HEK293 (cell line): Measurements from ENCODE around the gene SBK2.

ENCODE experiments used
- CTCF ChIA-PET: fragments of 350-600 bp; formaldehyde crosslinking; extraction: SDS; loops from one replicate; lab custom pipeline; 2021; ENCODE audit warnings: antibody characterized with exemption; lab: Yijun Ruan, JAX
- POLR2A ChIA-PET: fragments of 300-600 bp; formaldehyde crosslinking; extraction: SDS; loops from one replicate; lab custom pipeline; 2020; ENCODE audit warnings: antibody characterized with exemption, inconsistent platforms; lab: Yijun Ruan, JAX
- H3K27ac ChIP-seq: fragments of 200-500 bp; sonication (Bioruptor generic); 2 replicates; pipeline ENCODE4 v1.5.1; 2014; ENCODE audit warnings: low read depth, low read length, control low read depth, inconsistent platforms; ENCODE audit errors: extremely low read depth
- H3K36me3 ChIP-seq, 2 experiments: fragments of 200-500 bp in 1 of 2; sonication (Bioruptor generic) in 1 of 2; 1 replicate in 1 of 2; 2 replicates in 1 of 2; pipeline ENCODE4 v1.5.1; 2014 to 2017; ENCODE audit warnings: inconsistent platforms in 2 of 2, low read length in 2 of 2; ENCODE audit not compliant: control insufficient read depth in 2 of 2, insufficient read depth in 1 of 2
- H3K4me1 ChIP-seq: fragments of 200-500 bp; sonication (Bioruptor generic); 2 replicates; pipeline ENCODE4 v1.5.1; 2014; ENCODE audit warnings: mild to moderate bottlenecking, low read length, inconsistent platforms; ENCODE audit not compliant: control insufficient read depth, insufficient read depth
- H3K4me3 ChIP-seq: 2 replicates; pipeline ENCODE4 v1.5.1; 2011; ENCODE audit warnings: low read depth, mild to moderate bottlenecking, control low read depth, low read length, moderate library complexity
- H3K9me3 ChIP-seq: fragments of 200-500 bp; sonication (Bioruptor generic); 2 replicates; pipeline ENCODE4 v1.5.1; 2014; ENCODE audit warnings: low read depth, low read length, inconsistent platforms; ENCODE audit not compliant: control insufficient read depth, insufficient read depth
- BCL11A ChIP-seq: fragments of 450-650 bp; formaldehyde crosslinking; IDR thresholded peaks from 2 replicates; pipeline ENCODE4 v1.5.1; 2016; ENCODE audit warnings: low read depth, missing biosample characterization, missing genetic modification characterization
- GLIS1 ChIP-seq: fragments of 450-650 bp; formaldehyde crosslinking; IDR thresholded peaks from 2 replicates; pipeline ENCODE4 v1.5.1; 2016; ENCODE audit warnings: missing biosample characterization, missing genetic modification characterization
- HOXD13 ChIP-seq: sonication (generic); formaldehyde crosslinking; IDR thresholded peaks from 2 replicates; pipeline ENCODE4 v1.8.0; 2022; ENCODE audit warnings: missing genetic modification reagents, borderline replicate concordance
- OSR2 ChIP-seq: fragments of 450-650 bp; formaldehyde crosslinking; IDR thresholded peaks from 2 replicates; pipeline ENCODE4 v1.5.1; 2016; ENCODE audit warnings: missing biosample characterization, missing genetic modification characterization
- SP7 ChIP-seq: fragments of 450-650 bp; formaldehyde crosslinking; IDR thresholded peaks from 2 replicates; pipeline ENCODE4 v1.5.1; 2016; ENCODE audit warnings: missing biosample characterization, missing genetic modification characterization
- TCF7L2 ChIP-seq: IDR thresholded peaks from 2 replicates; pipeline ENCODE4 v1.6.1; 2011; ENCODE audit warnings: low read depth, mild to moderate bottlenecking, inconsistent platforms, low read length, moderate library complexity, borderline replicate concordance
- YY2 ChIP-seq: fragments of 450-650 bp; formaldehyde crosslinking; IDR thresholded peaks from 2 replicates; pipeline ENCODE4 v1.5.1; 2016; ENCODE audit warnings: missing biosample characterization, missing genetic modification characterization
- ZBTB20 ChIP-seq: fragments of 450-650 bp; formaldehyde crosslinking; IDR thresholded peaks from 2 replicates; pipeline ENCODE4 v1.5.1; 2016; ENCODE audit warnings: missing biosample characterization, missing genetic modification characterization
- ZBTB8A ChIP-seq: fragments of 450-650 bp; formaldehyde crosslinking; IDR thresholded peaks from 2 replicates; pipeline ENCODE4 v1.5.1; 2016; ENCODE audit warnings: missing biosample characterization, missing genetic modification characterization
- ZFHX2 ChIP-seq: fragments of 450-650 bp; formaldehyde crosslinking; conservative IDR thresholded peaks from 2 replicates; pipeline ENCODE4 v1.5.1; 2016; ENCODE audit warnings: missing biosample characterization, missing genetic modification characterization
- ZIC2 ChIP-seq: fragments of 450-650 bp; formaldehyde crosslinking; IDR thresholded peaks from 2 replicates; pipeline ENCODE4 v1.5.1; 2016; ENCODE audit warnings: missing biosample characterization, missing genetic modification characterization
- ZNF169 ChIP-seq: fragments of 450-650 bp; formaldehyde crosslinking; IDR thresholded peaks from 2 replicates; pipeline ENCODE4 v1.5.1; 2016; ENCODE audit warnings: missing biosample characterization, missing genetic modification characterization
- ZNF175 ChIP-seq: fragments of 450-650 bp; formaldehyde crosslinking; IDR thresholded peaks from 2 replicates; pipeline ENCODE4 v1.5.1; 2016; ENCODE audit warnings: missing biosample characterization, missing genetic modification characterization
- ZNF366 ChIP-seq: fragments of 450-650 bp; formaldehyde crosslinking; conservative IDR thresholded peaks from 2 replicates; pipeline ENCODE4 v1.5.1; 2016; ENCODE audit warnings: missing biosample characterization, missing genetic modification characterization
- ZNF37A ChIP-seq: fragments of 450-650 bp; IDR thresholded peaks from 2 replicates; pipeline ENCODE4 v1.5.1; 2018; ENCODE audit warnings: missing biosample characterization, missing genetic modification characterization
- ZNF404 ChIP-seq: fragments of 450-650 bp; formaldehyde crosslinking; IDR thresholded peaks from 2 replicates; pipeline ENCODE4 v1.5.1; 2017; ENCODE audit warnings: missing biosample characterization, missing genetic modification characterization
- ZNF423 ChIP-seq: fragments of 450-650 bp; formaldehyde crosslinking; IDR thresholded peaks from 2 replicates; pipeline ENCODE4 v1.5.1; 2016; ENCODE audit warnings: missing biosample characterization, missing genetic modification characterization
- ZNF426 ChIP-seq: fragments of 450-650 bp; formaldehyde crosslinking; IDR thresholded peaks from 2 replicates; pipeline ENCODE4 v1.5.1; 2017; ENCODE audit warnings: missing biosample characterization, missing genetic modification characterization, mild to moderate bottlenecking, inconsistent platforms, moderate library complexity
- ZNF549 ChIP-seq: fragments of 450-650 bp; IDR thresholded peaks from 2 replicates; pipeline ENCODE4 v1.5.1; 2018; ENCODE audit warnings: missing biosample characterization, missing genetic modification characterization, mild to moderate bottlenecking, inconsistent platforms, moderate library complexity
- ZNF670 ChIP-seq: fragments of 450-650 bp; formaldehyde crosslinking; IDR thresholded peaks from 2 replicates; pipeline ENCODE4 v1.5.1; 2016; ENCODE audit warnings: missing biosample characterization, missing genetic modification characterization, low read depth
- ZNF777 ChIP-seq: fragments of 450-650 bp; formaldehyde crosslinking; IDR thresholded peaks from 2 replicates; pipeline ENCODE4 v1.5.1; 2017; ENCODE audit warnings: missing biosample characterization, missing genetic modification characterization, borderline replicate concordance
- ZSCAN23 ChIP-seq: fragments of 450-650 bp; formaldehyde crosslinking; IDR thresholded peaks from 2 replicates; pipeline ENCODE4 v1.5.1; 2016; ENCODE audit warnings: missing biosample characterization, missing genetic modification characterization
- TF ChIP-seq, protein P1 (sequence below): fragments of 450-650 bp; formaldehyde crosslinking; optimal IDR thresholded peaks from 2 replicates; pipeline ENCODE3; 2016; ENCODE audit warnings: missing biosample characterization, mild to moderate bottlenecking, missing genetic modification characterization
- TF ChIP-seq, protein P2 (sequence below): fragments of 450-650 bp; formaldehyde crosslinking; IDR thresholded peaks from 2 replicates; pipeline ENCODE4 v1.5.1; 2016; ENCODE audit warnings: missing biosample characterization, missing genetic modification characterization
- TF ChIP-seq, protein P3 (sequence below): fragments of 450-650 bp; formaldehyde crosslinking; IDR thresholded peaks from 2 replicates; pipeline ENCODE4 v1.5.1; 2017; ENCODE audit warnings: missing biosample characterization, missing genetic modification characterization
- TF ChIP-seq, protein P4 (sequence below): fragments of 450-650 bp; formaldehyde crosslinking; IDR thresholded peaks from 2 replicates; pipeline ENCODE4 v1.5.1; 2016; ENCODE audit warnings: missing biosample characterization, missing genetic modification characterization, low read depth
- TF ChIP-seq, protein P5 (sequence below): fragments of 450-650 bp; formaldehyde crosslinking; IDR thresholded peaks from 2 replicates; pipeline ENCODE4 v1.5.1; 2017; ENCODE audit warnings: missing biosample characterization, missing genetic modification characterization

Gene SBK2

DNA sequence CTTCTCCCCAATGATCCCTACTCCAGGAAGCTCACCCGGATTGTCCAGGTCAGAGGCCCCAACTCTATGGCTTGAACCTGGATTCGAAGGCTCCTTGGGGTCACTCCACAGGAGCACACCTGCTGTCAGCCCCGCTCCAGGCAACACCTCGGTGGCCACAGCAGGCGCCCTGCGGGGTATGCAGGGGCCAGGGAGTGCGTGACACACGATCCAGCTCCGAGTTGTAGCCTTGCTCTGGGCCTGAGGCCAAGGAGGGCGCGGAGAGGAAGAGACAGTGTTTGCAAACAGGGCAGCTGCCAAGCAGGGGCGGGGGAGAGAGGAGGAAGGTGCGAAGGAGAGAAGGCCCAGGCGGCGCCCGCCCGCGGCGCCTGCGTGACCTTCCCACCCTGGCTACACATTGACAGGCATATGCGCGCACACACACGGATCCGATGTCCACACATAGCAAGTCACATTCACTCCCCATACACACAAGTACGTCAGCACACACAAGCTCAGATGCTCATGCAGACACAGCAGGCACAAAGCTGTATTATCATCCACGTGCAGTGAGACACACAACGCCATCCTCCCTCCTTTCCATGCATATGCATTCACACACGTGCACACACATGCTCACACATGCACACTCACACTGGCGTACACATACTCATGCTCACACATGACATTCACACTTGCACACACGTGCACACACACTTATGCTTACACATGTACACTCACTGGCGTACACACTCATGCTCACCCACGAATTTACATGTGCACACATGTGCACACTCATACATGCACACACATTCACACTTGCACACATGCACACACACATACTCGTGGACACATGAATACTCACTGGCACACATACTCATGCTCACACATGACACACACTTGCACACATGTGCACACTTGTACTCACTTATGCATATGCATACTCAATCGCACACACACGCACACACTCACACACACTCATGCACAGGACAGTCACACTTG lies 10.4 kb downstream of the SBK2 start (continued):
- peak; percentile 25; the same call in 1 of the 2 replicates for TF ChIP-seq ZNF777 (tag by site-specific recombination)
- TF ChIP-seq BCL11A = 0 out of 2 replicates have a peak, but pooled peaks have one; percentile 30
- no peak for TF ChIP-seq ZNF426 (tag by site-specific recombination)
- peak; percentile 66; the same call in 1 of the 2 replicates for TF ChIP-seq SP7
- TF ChIP-seq, protein P1, sequence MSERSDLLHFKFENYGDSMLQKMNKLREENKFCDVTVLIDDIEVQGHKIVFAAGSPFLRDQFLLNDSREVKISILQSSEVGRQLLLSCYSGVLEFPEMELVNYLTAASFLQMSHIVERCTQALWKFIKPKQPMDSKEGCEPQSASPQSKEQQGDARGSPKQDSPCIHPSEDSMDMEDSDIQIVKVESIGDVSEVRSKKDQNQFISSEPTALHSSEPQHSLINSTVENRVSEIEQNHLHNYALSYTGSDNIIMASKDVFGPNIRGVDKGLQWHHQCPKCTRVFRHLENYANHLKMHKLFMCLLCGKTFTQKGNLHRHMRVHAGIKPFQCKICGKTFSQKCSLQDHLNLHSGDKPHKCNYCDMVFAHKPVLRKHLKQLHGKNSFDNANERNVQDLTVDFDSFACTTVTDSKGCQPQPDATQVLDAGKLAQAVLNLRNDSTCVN (tag by site-specific recombination) = peak; percentile 31
- peak; percentile 78; the same call in 1 of the 2 replicates for TF ChIP-seq HOXD13
- TF ChIP-seq GLIS1 (tag by site-specific recombination) = peak; percentile 72
- TF ChIP-seq ZBTB20 (tag by site-specific recombination) = peak; percentile 28; the same call in 1 of the 2 replicates
- TF ChIP-seq, protein P2, sequence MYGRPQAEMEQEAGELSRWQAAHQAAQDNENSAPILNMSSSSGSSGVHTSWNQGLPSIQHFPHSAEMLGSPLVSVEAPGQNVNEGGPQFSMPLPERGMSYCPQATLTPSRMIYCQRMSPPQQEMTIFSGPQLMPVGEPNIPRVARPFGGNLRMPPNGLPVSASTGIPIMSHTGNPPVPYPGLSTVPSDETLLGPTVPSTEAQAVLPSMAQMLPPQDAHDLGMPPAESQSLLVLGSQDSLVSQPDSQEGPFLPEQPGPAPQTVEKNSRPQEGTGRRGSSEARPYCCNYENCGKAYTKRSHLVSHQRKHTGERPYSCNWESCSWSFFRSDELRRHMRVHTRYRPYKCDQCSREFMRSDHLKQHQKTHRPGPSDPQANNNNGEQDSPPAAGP = peak; percentile 70
- TF ChIP-seq ZBTB8A (tag by site-specific recombination) = peak; percentile 53
- TF ChIP-seq ZSCAN23 (tag by site-specific recombination) = no peak
- TF ChIP-seq ZIC2 (tag by site-specific recombination) = peak; percentile 97
- peak; percentile 53 for TF ChIP-seq ZNF366 (tag by site-specific recombination)
- peak; percentile 85 for TF ChIP-seq ZNF423
- TF ChIP-seq ZNF404 (tag by site-specific recombination) = no peak
- TF ChIP-seq, protein P3, sequence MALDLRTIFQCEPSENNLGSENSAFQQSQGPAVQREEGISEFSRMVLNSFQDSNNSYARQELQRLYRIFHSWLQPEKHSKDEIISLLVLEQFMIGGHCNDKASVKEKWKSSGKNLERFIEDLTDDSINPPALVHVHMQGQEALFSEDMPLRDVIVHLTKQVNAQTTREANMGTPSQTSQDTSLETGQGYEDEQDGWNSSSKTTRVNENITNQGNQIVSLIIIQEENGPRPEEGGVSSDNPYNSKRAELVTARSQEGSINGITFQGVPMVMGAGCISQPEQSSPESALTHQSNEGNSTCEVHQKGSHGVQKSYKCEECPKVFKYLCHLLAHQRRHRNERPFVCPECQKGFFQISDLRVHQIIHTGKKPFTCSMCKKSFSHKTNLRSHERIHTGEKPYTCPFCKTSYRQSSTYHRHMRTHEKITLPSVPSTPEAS = peak; percentile 88
- TF ChIP-seq ZFHX2 = peak; percentile 72
- TF ChIP-seq, protein P4, sequence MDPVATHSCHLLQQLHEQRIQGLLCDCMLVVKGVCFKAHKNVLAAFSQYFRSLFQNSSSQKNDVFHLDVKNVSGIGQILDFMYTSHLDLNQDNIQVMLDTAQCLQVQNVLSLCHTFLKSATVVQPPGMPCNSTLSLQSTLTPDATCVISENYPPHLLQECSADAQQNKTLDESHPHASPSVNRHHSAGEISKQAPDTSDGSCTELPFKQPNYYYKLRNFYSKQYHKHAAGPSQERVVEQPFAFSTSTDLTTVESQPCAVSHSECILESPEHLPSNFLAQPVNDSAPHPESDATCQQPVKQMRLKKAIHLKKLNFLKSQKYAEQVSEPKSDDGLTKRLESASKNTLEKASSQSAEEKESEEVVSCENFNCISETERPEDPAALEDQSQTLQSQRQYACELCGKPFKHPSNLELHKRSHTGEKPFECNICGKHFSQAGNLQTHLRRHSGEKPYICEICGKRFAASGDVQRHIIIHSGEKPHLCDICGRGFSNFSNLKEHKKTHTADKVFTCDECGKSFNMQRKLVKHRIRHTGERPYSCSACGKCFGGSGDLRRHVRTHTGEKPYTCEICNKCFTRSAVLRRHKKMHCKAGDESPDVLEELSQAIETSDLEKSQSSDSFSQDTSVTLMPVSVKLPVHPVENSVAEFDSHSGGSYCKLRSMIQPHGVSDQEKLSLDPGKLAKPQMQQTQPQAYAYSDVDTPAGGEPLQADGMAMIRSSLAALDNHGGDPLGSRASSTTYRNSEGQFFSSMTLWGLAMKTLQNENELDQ (tag by site-specific recombination) = no peak

DNA sequence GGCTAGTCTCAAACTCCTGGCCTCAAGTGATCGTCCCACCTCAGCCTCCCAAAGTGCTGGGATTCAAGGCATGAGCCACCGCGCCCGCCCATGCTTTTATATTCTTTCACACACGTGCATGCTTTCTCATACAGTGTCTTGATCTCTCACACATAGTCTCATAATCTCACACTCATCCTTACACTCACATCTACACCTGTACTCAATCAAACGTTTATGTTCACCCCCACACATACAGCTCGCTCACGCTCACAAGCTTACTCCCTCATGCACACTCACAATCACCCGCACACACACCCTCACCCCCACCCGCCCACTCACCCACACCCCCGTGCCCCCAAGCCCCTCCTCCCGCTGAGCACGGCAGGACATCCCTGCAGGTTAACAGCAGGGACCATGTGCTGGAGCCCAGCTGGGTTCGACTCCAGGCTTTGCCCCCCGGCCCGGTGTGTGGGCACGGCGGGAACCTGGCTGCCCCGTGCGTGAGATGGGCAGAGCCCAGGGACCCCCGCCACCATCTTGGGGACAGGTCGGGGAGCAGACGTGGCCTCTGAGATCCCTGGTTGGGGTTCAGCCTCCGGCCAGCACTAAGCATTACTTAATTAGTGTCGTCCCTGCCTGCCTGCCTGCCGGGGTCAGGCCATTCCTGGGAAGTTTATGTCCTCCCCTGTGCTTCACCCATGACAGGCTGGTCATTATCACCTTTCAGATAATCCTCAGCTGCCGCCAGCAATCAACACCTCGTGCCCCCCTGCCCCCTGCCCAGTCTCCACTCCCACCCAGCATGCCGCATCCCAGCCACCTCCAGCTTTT lies 11.4 kb downstream of the SBK2 start:
- Histone ChIP-seq H3K27ac (no peak overlapping the region), H3K4me3 (no peak overlapping the region), H3K4me1 (no peaks in the 10 kb centered on the region), H3K36me3 (no peaks in the 10 kb centered on the region), H3K9me3 (no peaks in the 10 kb centered on the region)
- POLR2A ChIA-PET = interaction anchor here (0.6 to 1.9 kb wide), 6 partner anchors 11 to 109 kb away, joined by 3 to 10 read pairs (median 4); partner anchors contain the start of genes FIZ1, ZNF524 and ZNF865
- CTCF ChIA-PET = interaction anchor here (0.6 to 1.6 kb wide), 4 partner anchors 8 to 106 kb away, joined by 3 to 6 read pairs (median 4); partner anchors contain the start of gene ZNF865
- TF ChIP-seq ZNF670 (tag by site-specific recombination) (no peak), ZNF37A (tag by site-specific recombination) (no peak), TCF7L2 (no peak), YY2 (tag by site-specific recombination) (no peak), ZNF169 (tag by site-specific recombination) (no peak), ZNF175 (tag by site-specific recombination) (no peak), ZNF549 (tag by site-specific recombination) (no peak), OSR2 (tag by site-specific recombination) (no peak)
- TF ChIP-seq, protein P5, sequence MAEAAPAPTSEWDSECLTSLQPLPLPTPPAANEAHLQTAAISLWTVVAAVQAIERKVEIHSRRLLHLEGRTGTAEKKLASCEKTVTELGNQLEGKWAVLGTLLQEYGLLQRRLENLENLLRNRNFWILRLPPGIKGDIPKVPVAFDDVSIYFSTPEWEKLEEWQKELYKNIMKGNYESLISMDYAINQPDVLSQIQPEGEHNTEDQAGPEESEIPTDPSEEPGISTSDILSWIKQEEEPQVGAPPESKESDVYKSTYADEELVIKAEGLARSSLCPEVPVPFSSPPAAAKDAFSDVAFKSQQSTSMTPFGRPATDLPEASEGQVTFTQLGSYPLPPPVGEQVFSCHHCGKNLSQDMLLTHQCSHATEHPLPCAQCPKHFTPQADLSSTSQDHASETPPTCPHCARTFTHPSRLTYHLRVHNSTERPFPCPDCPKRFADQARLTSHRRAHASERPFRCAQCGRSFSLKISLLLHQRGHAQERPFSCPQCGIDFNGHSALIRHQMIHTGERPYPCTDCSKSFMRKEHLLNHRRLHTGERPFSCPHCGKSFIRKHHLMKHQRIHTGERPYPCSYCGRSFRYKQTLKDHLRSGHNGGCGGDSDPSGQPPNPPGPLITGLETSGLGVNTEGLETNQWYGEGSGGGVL (tag by site-specific recombination) = no peak
